Loucy (cell line): ENCODE data around the gene TLE7.
A peak's percentile ranks its signal among the peaks of the same experiment; 100 is the strongest.

Source experiments
- H2AFZ ChIP-seq: fragments of 200-600 bp; sonication (generic); 2 replicates; pipeline ENCODE4 v1.6.0; 2016; ENCODE audit warnings: antibody characterized with exemption, mild to moderate bottlenecking, low read length, moderate library complexity
- H3F3A ChIP-seq: fragments of 200-600 bp; 2 replicates; pipeline ENCODE4 v1.6.0; 2016; ENCODE audit warnings: antibody characterized with exemption, low read depth, mild to moderate bottlenecking
- H3K27me3 ChIP-seq: fragments of 200-600 bp; sonication (generic); 2 replicates; pipeline ENCODE4 v1.6.1; 2014; ENCODE audit warnings: low read length, mild to moderate bottlenecking; ENCODE audit not compliant: insufficient read depth, poor library complexity, severe bottlenecking
- H3K36me3 ChIP-seq: fragments of 200-600 bp; sonication (generic); 2 replicates; pipeline ENCODE4 v1.6.1; 2016; ENCODE audit warnings: low read length; ENCODE audit not compliant: insufficient read depth
- H3K4me1 ChIP-seq: fragments of 200-600 bp; sonication (generic); 2 replicates; pipeline ENCODE4 v1.5.1; 2014; ENCODE audit warnings: low read length, mild to moderate bottlenecking; ENCODE audit not compliant: insufficient read depth, poor library complexity, severe bottlenecking
- H3K4me2 ChIP-seq: fragments of 200-600 bp; sonication (generic); 2 replicates; pipeline ENCODE4 v1.6.0; 2014; ENCODE audit warnings: antibody characterized with exemption, low read length, low read depth, mild to moderate bottlenecking; ENCODE audit not compliant: poor library complexity, severe bottlenecking
- H3K4me3 ChIP-seq: fragments of 200-600 bp; sonication (generic); 2 replicates; pipeline ENCODE4 v1.5.1; 2014; ENCODE audit warnings: low read length, mild to moderate bottlenecking, mixed read lengths; ENCODE audit not compliant: poor library complexity, severe bottlenecking
- H3K79me2 ChIP-seq: fragments of 200-600 bp; sonication (generic); 2 replicates; pipeline ENCODE4 v1.6.1; 2014; ENCODE audit warnings: low read length; ENCODE audit not compliant: insufficient read depth
- H3K9ac ChIP-seq: fragments of 200-600 bp; sonication (generic); 2 replicates; pipeline ENCODE4 v1.6.0; 2014; ENCODE audit warnings: mild to moderate bottlenecking, low read depth, low read length, moderate library complexity; ENCODE audit not compliant: poor library complexity, severe bottlenecking
- H3K9me2 ChIP-seq: fragments of 200-600 bp; sonication (generic); replicated peaks from 2 replicates; pipeline ENCODE4 v1.6.1; 2016; ENCODE audit warnings: low read depth, low read length, mixed read lengths
- H3K9me3 ChIP-seq: fragments of 200-600 bp; sonication (generic); 2 replicates; pipeline ENCODE4 v1.6.1; 2014; ENCODE audit warnings: mild to moderate bottlenecking, antibody characterized with exemption, low read length, low read depth; ENCODE audit not compliant: insufficient read depth
- H4K20me1 ChIP-seq: fragments of 200-600 bp; sonication (generic); 2 replicates; pipeline ENCODE4 v1.6.0; 2014; ENCODE audit warnings: antibody characterized with exemption, low read length, mild to moderate bottlenecking; ENCODE audit not compliant: insufficient read depth, poor library complexity, severe bottlenecking
- CTCF ChIP-seq: fragments of 200-600 bp; sonication (generic); conservative IDR thresholded peaks from 2 replicates; pipeline ENCODE4 v1.5.1; 2014; ENCODE audit warnings: mild to moderate bottlenecking, antibody characterized with exemption, low read length
- EZH2phosphoT487 ChIP-seq: fragments of 200-600 bp; IDR thresholded peaks from 2 replicates; pipeline ENCODE4 v1.6.1; 2018; ENCODE audit warnings: antibody characterized with exemption, mild to moderate bottlenecking, moderate library complexity, borderline replicate concordance

Gene TLE7

GRCh38 chr16:71489122-71489521 is 47.3 kb upstream of the TLE7 start, which contains the start of gene ZNF19:
Gene ZNF19 (minus strand): TSS chr16:71489324. CDS start chr16:71482114, 7,210 bp downstream.
- Histone ChIP-seq H3K4me1 (peaks cover 10% of the 10 kb centered on the region), H2AFZ (no peak within 1 kb of the TSS), H3K79me2 (no peaks in the 10 kb centered on the region), H3K36me3 (no peaks in the 10 kb centered on the region), H3K9me3 (no peaks in the 10 kb centered on the region), H3F3A (no peaks in the 10 kb centered on the region), H3K27me3 (no peaks in the 10 kb centered on the region), H3K9me2 (no peaks in the 10 kb centered on the region), H4K20me1 (no peaks in the 10 kb centered on the region), H3K4me2 (no peak within 1 kb of the TSS), H3K9ac (no peak within 1 kb of the TSS), H3K4me3 (no peak within 1 kb of the TSS)
- TF ChIP-seq CTCF: no peak
- no peak for TF ChIP-seq EZH2phosphoT487

- H3K36me3 ChIP-seq: no peaks in the 10 kb centered on the region
- no peaks in the 10 kb centered on the region for H3F3A ChIP-seq
- TF ChIP-seq EZH2phosphoT487 (no peak), CTCF (no peak)
- no peaks in the 10 kb centered on the region for H4K20me1 ChIP-seq
- H3K27me3 ChIP-seq: no peaks in the 10 kb centered on the region
- no peaks in the 10 kb centered on the region for H3K9me2 ChIP-seq
- peak overlapping the region; percentile 77 for H3K9ac ChIP-seq
- H3K4me1 ChIP-seq: peaks cover 8% of the 10 kb centered on the region
- H3K4me3 ChIP-seq: peak overlapping the region; percentile 94
- H3K79me2 ChIP-seq: no peaks in the 10 kb centered on the region
- H3K9me3 ChIP-seq: no peaks in the 10 kb centered on the region
- peak overlapping the region; percentile 100 for H2AFZ ChIP-seq
- H3K4me2 ChIP-seq: peak overlapping the region; percentile 89
Observed at GRCh38 chr16:71484006-71484893, 42.4 kb upstream of the TLE7 start.

GRCh38 chr16:71482569-71482968 is 40.7 kb upstream of the TLE7 start:
- H2AFZ ChIP-seq: no peak overlapping the region
- no peak overlapping the region for H3K4me3 ChIP-seq
- H3K9me3 ChIP-seq: no peaks in the 10 kb centered on the region
- no peaks in the 10 kb centered on the region for H3K79me2 ChIP-seq
- no peaks in the 10 kb centered on the region for H3K36me3 ChIP-seq
- no peak overlapping the region for H3K4me2 ChIP-seq
- H3K4me1 ChIP-seq: peaks cover 8% of the 10 kb centered on the region
- no peak overlapping the region for H3K9ac ChIP-seq
- TF ChIP-seq CTCF: no peak
- TF ChIP-seq EZH2phosphoT487: no peak
- H4K20me1 ChIP-seq: no peaks in the 10 kb centered on the region
- H3K27me3 ChIP-seq: no peaks in the 10 kb centered on the region
- no peaks in the 10 kb centered on the region for H3F3A ChIP-seq
- H3K9me2 ChIP-seq: no peaks in the 10 kb centered on the region
